ENCODE results near the gene ROPN1L.

The ROPN1L gene

GRCh38 chr5:10427978-10428377 is 13.7 kb upstream of the ROPN1L start:
- no peak for DNase-seq (ENCODE audit: low read depth, low spot score)

- no peak for DNase-seq (ENCODE audit: low read depth, low spot score)
Observed at GRCh38 chr5:10431415-10431814, 10.3 kb upstream of the ROPN1L start.

GRCh38 chr5:10432059-10433008 is 9.3 kb upstream of the ROPN1L start:
- DNase-seq (ENCODE audit: low read depth, low spot score) = no peak

GRCh38 chr5:10434392-10434791 is 7.3 kb upstream of the ROPN1L start:
- no peak for DNase-seq (ENCODE audit: low read depth, low spot score)

GRCh38 chr5:10438301-10438700 is 3.4 kb upstream of the ROPN1L start:
- DNase-seq (ENCODE audit: low read depth, low spot score) = no peak

GRCh38 chr5:10439692-10440091 is 2.0 kb upstream of the ROPN1L start:
- DNase-seq (ENCODE audit: low read depth, low spot score) = no peak

- DNase-seq (ENCODE audit: low read depth, low spot score) = no peak
Observed at GRCh38 chr5:10440367-10440990, 1.2 kb upstream of the ROPN1L start.

GRCh38 chr5:10441992-10442435 is 335 bp downstream of the ROPN1L start:
- DNase-seq (ENCODE audit: low read depth, low spot score) = no peak

- DNase-seq (ENCODE audit: low read depth, low spot score) = no peak
Observed at GRCh38 chr5:10442576-10442975, 897 bp downstream of the ROPN1L start.

GRCh38 chr5:10445352-10445751 is 3.7 kb downstream of the ROPN1L start:
- no peak for DNase-seq (ENCODE audit: low read depth, low spot score)

- no peak for DNase-seq (ENCODE audit: low read depth, low spot score)
Observed at GRCh38 chr5:10446490-10446889, 4.8 kb downstream of the ROPN1L start.

- no peak for DNase-seq (ENCODE audit: low read depth, low spot score)
Observed at GRCh38 chr5:10447041-10447440, 5.4 kb downstream of the ROPN1L start.

GRCh38 chr5:10448754-10449360 is 7.2 kb downstream of the ROPN1L start:
- no peak for DNase-seq (ENCODE audit: low read depth, low spot score)

GRCh38 chr5:10451137-10451824 is 9.6 kb downstream of the ROPN1L start:
- DNase-seq (ENCODE audit: low read depth, low spot score) = no peak

- DNase-seq (ENCODE audit: low read depth, low spot score) = peak; percentile 57
Observed at GRCh38 chr5:10452768-10453331, 11.2 kb downstream of the ROPN1L start.

- DNase-seq (ENCODE audit: low read depth, low spot score) = no peak
Observed at GRCh38 chr5:10453545-10453944, 11.9 kb downstream of the ROPN1L start.

GRCh38 chr5:10454591-10455276 is 13.1 kb downstream of the ROPN1L start:
- DNase-seq (ENCODE audit: low read depth, low spot score) = no peak

- no peak for DNase-seq (ENCODE audit: low read depth, low spot score)
Observed at GRCh38 chr5:10455277-10455670, 13.6 kb downstream of the ROPN1L start.

GRCh38 chr5:10456583-10457420 is 15.1 kb downstream of the ROPN1L start:
- DNase-seq (ENCODE audit: low read depth, low spot score) = no peak

All from brain pericyte (primary cell).